HEK293 (cell line): ENCODE measurements around the gene CPD.

Experiments
- CTCF ChIP-seq: fragments of 450-650 bp; formaldehyde crosslinking; IDR thresholded peaks from 2 replicates; pipeline ENCODE4 v1.5.1; 2016; ENCODE audit warnings: missing biosample characterization, missing genetic modification characterization
- YY1 ChIP-seq: fragments of 450-650 bp; formaldehyde crosslinking; IDR thresholded peaks from 2 replicates; pipeline ENCODE4 v1.5.1; 2018; ENCODE audit warnings: missing biosample characterization, missing genetic modification characterization
- ZEB2 ChIP-seq: fragments of 450-650 bp; formaldehyde crosslinking; IDR thresholded peaks from 2 replicates; pipeline ENCODE4 v1.5.1; 2016; ENCODE audit warnings: missing biosample characterization, missing genetic modification characterization
- ZFP37 ChIP-seq: fragments of 450-650 bp; formaldehyde crosslinking; IDR thresholded peaks from 2 replicates; pipeline ENCODE4 v1.5.1; 2016; ENCODE audit warnings: missing biosample characterization, missing genetic modification characterization
- ZNF155 ChIP-seq: fragments of 450-650 bp; formaldehyde crosslinking; IDR thresholded peaks from 2 replicates; pipeline ENCODE4 v1.5.1; 2016; ENCODE audit warnings: missing biosample characterization, missing genetic modification characterization
- ZNF214 ChIP-seq: fragments of 450-650 bp; formaldehyde crosslinking; IDR thresholded peaks from 2 replicates; pipeline ENCODE4 v1.5.1; 2017; ENCODE audit warnings: missing biosample characterization, mild to moderate bottlenecking, missing genetic modification characterization, borderline replicate concordance
- ZNF416 ChIP-seq: fragments of 450-650 bp; formaldehyde crosslinking; IDR thresholded peaks from 2 replicates; pipeline ENCODE4 v1.5.1; 2016; ENCODE audit warnings: missing biosample characterization, missing genetic modification characterization
- ZNF639 ChIP-seq: fragments of 450-650 bp; formaldehyde crosslinking; IDR thresholded peaks from 2 replicates; pipeline ENCODE4 v1.5.1; 2016; ENCODE audit warnings: missing biosample characterization, missing genetic modification characterization

- TF ChIP-seq CTCF (tag by site-specific recombination): no peak
- TF ChIP-seq ZNF416 (tag by site-specific recombination): no peak
- no peak for TF ChIP-seq ZEB2 (tag by site-specific recombination)
- no peak for TF ChIP-seq ZNF214
- no peak for TF ChIP-seq YY1 (tag by site-specific recombination)
- TF ChIP-seq ZNF639 (tag by site-specific recombination): no peak
- no peak for TF ChIP-seq ZFP37 (tag by site-specific recombination)
- TF ChIP-seq ZNF155 (tag by site-specific recombination): no peak
These were observed 15.0 kb upstream of the CPD start for GRCh38 chr17:30363715-30364202.
